Activated T-helper 2 cell treated with anti-CD3 and anti-CD28 coated beads, Interferon-gamma antibody, Interleukin-2, Interleukin-4, amounts not matched to agents 10 μg/mL and 5 μg/mL and 100 μg/mL, durations not matched to agents 14 hours and 24 hours and 36 hours (primary cell): ENCODE measurements around the gene GADL1. TPM values are rescaled to one million over a fixed set of nuclear protein-coding genes. Genes with fewer than 3 reads are reported as not detected.

Experiments
- DNase-seq: peaks from one replicate; pipeline ENCODE4 v3.0.0; 2021; ENCODE audit warnings: low spot score
- H3K27ac Mint-ChIP-seq: one replicate; pipeline ENCODE4 v1.8.0; 2021; ENCODE audit warnings: mixed read lengths
- H3K27me3 Mint-ChIP-seq: one replicate; pipeline ENCODE4 v1.8.0; 2021; ENCODE audit warnings: low read depth, mixed read lengths
- H3K36me3 Mint-ChIP-seq: one replicate; pipeline ENCODE4 v1.8.0; 2021; ENCODE audit warnings: low read depth, mixed read lengths
- H3K4me1 Mint-ChIP-seq: one replicate; pipeline ENCODE4 v1.8.0; 2021; ENCODE audit warnings: low read depth, mixed read lengths
- H3K4me3 Mint-ChIP-seq: one replicate; pipeline ENCODE4 v1.8.0; 2021; ENCODE audit warnings: low read depth, mild to moderate bottlenecking, moderate library complexity, mixed read lengths
- H3K9me3 Mint-ChIP-seq: one replicate; pipeline ENCODE4 v1.8.0; 2021; ENCODE audit warnings: mixed read lengths
- intact Hi-C: fragments of 100-400 bp; cut with micrococcal nuclease; formaldehyde crosslinking; loops from one replicate; pipeline ENCODE4 v1.15.1; 2023
- total RNA-seq: library from RNA; stranded (reverse); gene quantifications from 2 replicates; pipeline ENCODE4 v1.2.3, GENCODE V29; 2022

GADL1 gene
- total RNA-seq = not detected in 2 replicates

- peaks cover 46% of the 10 kb centered on the region for H3K27me3 Mint-ChIP-seq
These were observed at the start of gene GADL1 for GRCh38 chr3:30894521-30895251. GADL1 (minus strand) TSS chr3:30894661; CDS start chr3:30894614, 47 bp downstream.

GRCh38 chr3:30944124-30944523, 49.7 kb upstream of the GADL1 start:
- H3K4me1 Mint-ChIP-seq = peaks cover 10% of the 10 kb centered on the region
- H3K27ac Mint-ChIP-seq = no peak overlapping the region
- intact Hi-C loops = no loop called here
- peaks cover 1% of the 10 kb centered on the region for H3K27me3 Mint-ChIP-seq
- peaks cover 10% of the 10 kb centered on the region for H3K9me3 Mint-ChIP-seq
- no peak for DNase-seq
- no peaks in the 10 kb centered on the region for H3K36me3 Mint-ChIP-seq
- H3K4me3 Mint-ChIP-seq = no peak overlapping the region

More at GRCh38 chr3:30894521-30895251, at the start of gene GADL1:
- Mint-ChIP-seq H3K4me1 (peaks cover 12% of the 10 kb centered on the region), H3K27ac (no peak within 1 kb of the TSS), H3K36me3 (no peaks in the 10 kb centered on the region), H3K9me3 (no peaks in the 10 kb centered on the region), H3K4me3 (peak within 1 kb of the TSS; percentile 72)
- DNase-seq = no peak
- intact Hi-C loops = no loop called here

- Mint-ChIP-seq H3K27me3 (peaks cover 5% of the 10 kb centered on the region), H3K4me1 (peaks cover 8% of the 10 kb centered on the region), H3K36me3 (no peaks in the 10 kb centered on the region), H3K27ac (no peak overlapping the region), H3K4me3 (no peak overlapping the region), H3K9me3 (peaks cover 10% of the 10 kb centered on the region)
- DNase-seq = no peak
- intact Hi-C loops = no loop called here
These were observed 48.7 kb upstream of the GADL1 start for GRCh38 chr3:30943206-30943605.

GRCh38 chr3:30941342-30941741, 46.9 kb upstream of the GADL1 start:
- H3K4me3 Mint-ChIP-seq = no peak overlapping the region
- no peaks in the 10 kb centered on the region for H3K36me3 Mint-ChIP-seq
- intact Hi-C loops = no loop called here
- H3K9me3 Mint-ChIP-seq = peaks cover 10% of the 10 kb centered on the region
- peaks cover 8% of the 10 kb centered on the region for H3K4me1 Mint-ChIP-seq
- peaks cover 5% of the 10 kb centered on the region for H3K27me3 Mint-ChIP-seq
- no peak overlapping the region for H3K27ac Mint-ChIP-seq
- no peak for DNase-seq

GRCh38 chr3:30940740-30941139, 46.3 kb upstream of the GADL1 start:
- no peak for DNase-seq
- Mint-ChIP-seq H3K4me3 (no peak overlapping the region), H3K4me1 (peaks cover 8% of the 10 kb centered on the region), H3K9me3 (peaks cover 10% of the 10 kb centered on the region), H3K27ac (no peak overlapping the region), H3K36me3 (no peaks in the 10 kb centered on the region), H3K27me3 (peaks cover 5% of the 10 kb centered on the region)
- intact Hi-C loops = no loop called here

- intact Hi-C loops = no loop called here
- Mint-ChIP-seq H3K27me3 (peaks cover 5% of the 10 kb centered on the region), H3K27ac (no peak overlapping the region), H3K9me3 (no peaks in the 10 kb centered on the region), H3K4me1 (peaks cover 4% of the 10 kb centered on the region), H3K36me3 (no peaks in the 10 kb centered on the region), H3K4me3 (no peak overlapping the region)
- no peak for DNase-seq
These were observed 39.7 kb upstream of the GADL1 start for GRCh38 chr3:30934208-30934550.

- Mint-ChIP-seq H3K27ac (no peak overlapping the region), H3K4me1 (peaks cover 4% of the 10 kb centered on the region), H3K4me3 (no peak overlapping the region), H3K27me3 (peaks cover 4% of the 10 kb centered on the region), H3K36me3 (no peaks in the 10 kb centered on the region), H3K9me3 (no peaks in the 10 kb centered on the region)
- DNase-seq = no peak
- intact Hi-C loops = no loop called here
These were observed 39.2 kb upstream of the GADL1 start for GRCh38 chr3:30933478-30934207.

GRCh38 chr3:30932513-30933098, 38.1 kb upstream of the GADL1 start:
- DNase-seq = no peak
- Mint-ChIP-seq H3K27ac (no peak overlapping the region), H3K36me3 (no peaks in the 10 kb centered on the region), H3K9me3 (no peaks in the 10 kb centered on the region), H3K4me3 (no peak overlapping the region), H3K4me1 (peaks cover 4% of the 10 kb centered on the region), H3K27me3 (peaks cover 3% of the 10 kb centered on the region)
- intact Hi-C loops = no loop called here

GRCh38 chr3:30924763-30925162, 30.3 kb upstream of the GADL1 start:
- H3K27ac Mint-ChIP-seq = no peak overlapping the region
- no peak overlapping the region for H3K4me3 Mint-ChIP-seq
- H3K9me3 Mint-ChIP-seq = no peaks in the 10 kb centered on the region
- no peak for DNase-seq
- H3K36me3 Mint-ChIP-seq = no peaks in the 10 kb centered on the region
- intact Hi-C loops = loop anchor here (5.0 kb wide), 1 partner anchor 208 kb away; no protein-coding TSS in a partner anchor
- H3K27me3 Mint-ChIP-seq = peaks cover 5% of the 10 kb centered on the region
- peaks cover 2% of the 10 kb centered on the region for H3K4me1 Mint-ChIP-seq

- DNase-seq = no peak
- peaks cover 2% of the 10 kb centered on the region for H3K27me3 Mint-ChIP-seq
- no peaks in the 10 kb centered on the region for H3K36me3 Mint-ChIP-seq
- no peak overlapping the region for H3K4me3 Mint-ChIP-seq
- H3K4me1 Mint-ChIP-seq = no peaks in the 10 kb centered on the region
- H3K27ac Mint-ChIP-seq = no peak overlapping the region
- no peaks in the 10 kb centered on the region for H3K9me3 Mint-ChIP-seq
- intact Hi-C loops = no loop called here
These were observed 25.1 kb upstream of the GADL1 start for GRCh38 chr3:30919564-30919963.

GRCh38 chr3:30918761-30919160, 24.3 kb upstream of the GADL1 start:
- no peaks in the 10 kb centered on the region for H3K9me3 Mint-ChIP-seq
- H3K36me3 Mint-ChIP-seq = no peaks in the 10 kb centered on the region
- H3K27ac Mint-ChIP-seq = no peak overlapping the region
- H3K27me3 Mint-ChIP-seq = peaks cover 2% of the 10 kb centered on the region
- H3K4me3 Mint-ChIP-seq = no peak overlapping the region
- intact Hi-C loops = no loop called here
- no peaks in the 10 kb centered on the region for H3K4me1 Mint-ChIP-seq
- DNase-seq = no peak

- no peak for DNase-seq
- no peaks in the 10 kb centered on the region for H3K36me3 Mint-ChIP-seq
- peaks cover 4% of the 10 kb centered on the region for H3K27me3 Mint-ChIP-seq
- intact Hi-C loops = no loop called here
- no peak overlapping the region for H3K27ac Mint-ChIP-seq
- H3K4me3 Mint-ChIP-seq = no peak overlapping the region
- no peaks in the 10 kb centered on the region for H3K9me3 Mint-ChIP-seq
- H3K4me1 Mint-ChIP-seq = no peaks in the 10 kb centered on the region
These were observed 21.3 kb upstream of the GADL1 start for GRCh38 chr3:30915782-30916181.

- intact Hi-C loops = no loop called here
- H3K4me3 Mint-ChIP-seq = no peak overlapping the region
- no peak for DNase-seq
- H3K9me3 Mint-ChIP-seq = no peaks in the 10 kb centered on the region
- H3K27me3 Mint-ChIP-seq = peaks cover 4% of the 10 kb centered on the region
- H3K27ac Mint-ChIP-seq = no peak overlapping the region
- H3K4me1 Mint-ChIP-seq = no peaks in the 10 kb centered on the region
- H3K36me3 Mint-ChIP-seq = no peaks in the 10 kb centered on the region
These were observed 20.2 kb upstream of the GADL1 start for GRCh38 chr3:30914696-30915095.
